GM18502 (cell line): ENCODE measurements around the gene NXNL2.
A peak's percentile ranks its signal among the peaks of the same experiment; 100 is the strongest.

ENCODE experiments used
- ATAC-seq: cut with Tn5 transposase; IDR thresholded peaks from one replicate; pipeline ENCODE4 v1.9.1; 2021; ENCODE audit warnings: mild to moderate bottlenecking; ENCODE audit not compliant: unreplicated experiment, poor library complexity

Gene NXNL2

DNA sequence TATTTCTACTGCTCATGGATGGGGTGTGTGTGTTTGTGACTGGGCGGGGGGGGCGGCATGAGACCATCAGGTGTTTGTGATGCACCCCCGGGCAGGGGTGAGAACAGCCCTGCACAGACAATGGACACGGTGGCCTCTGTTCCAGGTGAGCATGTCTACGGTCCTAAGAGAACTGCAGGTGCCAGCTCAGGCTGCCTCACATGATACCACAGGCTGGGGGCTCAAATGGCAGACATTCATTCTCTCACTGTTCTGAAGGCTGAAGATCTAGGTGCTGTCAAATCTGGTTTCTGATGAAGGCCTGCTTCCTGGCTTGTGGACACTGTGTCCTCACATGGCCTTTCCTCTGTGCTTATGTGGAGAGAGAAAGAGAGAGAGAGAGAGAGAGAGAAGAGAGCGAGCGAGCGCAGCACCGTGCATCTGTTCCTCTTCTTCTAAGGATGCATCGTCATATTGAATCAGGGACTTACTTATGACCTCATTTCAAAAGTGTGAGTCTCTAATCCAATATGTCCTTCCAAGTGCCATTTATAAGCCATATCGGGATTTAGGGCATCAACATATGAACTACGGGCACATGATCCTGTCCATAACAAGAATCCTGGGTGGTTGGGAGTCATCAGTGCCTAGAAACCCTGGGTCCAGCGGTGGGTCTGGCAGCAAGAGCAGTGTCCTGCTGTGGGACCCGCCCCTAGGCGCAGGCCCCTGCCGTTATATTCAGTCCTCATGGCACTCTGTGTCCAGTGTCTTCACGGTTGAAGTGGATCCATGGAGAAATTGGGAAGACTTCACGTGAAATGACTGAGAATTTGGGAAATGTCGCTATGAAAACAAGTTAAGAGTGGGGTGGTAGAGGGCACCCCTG lies 42.5 kb downstream of the NXNL2 start:
- ATAC-seq: no peak

DNA sequence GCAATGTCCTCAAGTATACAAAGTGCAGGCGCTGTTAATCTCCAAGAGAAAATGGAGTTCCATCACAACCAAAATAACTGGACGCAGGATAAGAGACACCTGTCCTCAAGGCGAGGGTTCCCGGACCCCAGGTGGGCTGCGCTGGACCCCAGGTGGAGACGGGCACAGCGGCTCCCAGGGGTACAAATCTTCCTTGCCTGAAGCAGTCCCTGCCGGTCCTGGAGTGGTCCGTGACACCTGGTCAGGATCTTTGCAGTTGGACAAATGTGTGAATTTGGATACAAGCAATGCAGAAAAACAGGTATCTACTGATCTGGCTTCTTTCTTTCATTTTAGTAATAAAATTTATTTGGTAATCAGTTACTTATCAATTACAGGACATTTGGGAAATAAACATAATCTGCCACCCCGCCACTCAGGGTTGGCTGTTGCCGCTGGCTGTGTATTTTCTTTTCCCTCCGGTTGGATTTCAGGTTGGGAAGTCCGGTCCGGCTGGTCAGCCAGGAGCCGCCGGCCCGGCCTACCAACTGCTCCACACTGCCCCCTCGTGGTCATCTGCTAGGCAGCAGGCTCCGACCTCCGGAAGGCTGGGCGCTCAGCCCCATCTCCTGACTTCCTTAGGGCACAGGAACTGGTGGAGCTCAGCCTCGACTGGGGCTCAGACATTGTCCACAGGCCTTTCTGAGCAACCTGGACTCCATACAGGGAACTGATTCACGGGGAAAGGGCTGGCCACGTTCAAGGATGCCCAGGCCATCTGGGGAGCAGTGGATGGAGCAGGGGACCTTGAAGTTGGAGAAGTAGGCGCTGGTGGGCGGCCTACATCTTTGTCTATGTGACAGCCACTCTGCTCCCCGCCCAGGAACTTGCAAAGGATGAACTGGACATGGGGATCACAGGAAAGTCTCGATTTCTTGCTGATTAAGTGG lies 43.4 kb downstream of the NXNL2 start:
- peak; percentile 78 for ATAC-seq

GRCh38 chr9:88579050-88579715 lies 44.2 kb downstream of the NXNL2 start:
- no peak for ATAC-seq

DNA sequence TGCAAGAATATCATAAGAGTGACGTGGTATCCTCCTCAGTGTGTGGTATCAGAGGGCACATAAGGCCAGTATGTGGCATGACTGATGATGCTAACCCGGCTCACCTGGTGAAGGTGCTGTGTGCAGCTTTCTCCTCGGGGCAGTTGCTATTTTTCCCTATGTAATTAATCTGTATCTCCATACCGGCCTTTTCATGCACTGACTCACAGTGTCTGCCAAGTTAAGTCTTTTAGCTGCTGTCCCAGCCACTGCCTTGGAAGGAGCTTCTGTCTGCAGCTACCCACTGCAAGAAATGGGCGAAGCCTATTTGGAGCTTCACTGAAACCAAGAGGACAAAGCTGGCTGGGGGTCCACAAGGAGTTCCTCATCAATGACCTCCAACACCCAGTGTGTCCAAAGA lies 46.0 kb downstream of the NXNL2 start:
- no peak for ATAC-seq

DNA sequence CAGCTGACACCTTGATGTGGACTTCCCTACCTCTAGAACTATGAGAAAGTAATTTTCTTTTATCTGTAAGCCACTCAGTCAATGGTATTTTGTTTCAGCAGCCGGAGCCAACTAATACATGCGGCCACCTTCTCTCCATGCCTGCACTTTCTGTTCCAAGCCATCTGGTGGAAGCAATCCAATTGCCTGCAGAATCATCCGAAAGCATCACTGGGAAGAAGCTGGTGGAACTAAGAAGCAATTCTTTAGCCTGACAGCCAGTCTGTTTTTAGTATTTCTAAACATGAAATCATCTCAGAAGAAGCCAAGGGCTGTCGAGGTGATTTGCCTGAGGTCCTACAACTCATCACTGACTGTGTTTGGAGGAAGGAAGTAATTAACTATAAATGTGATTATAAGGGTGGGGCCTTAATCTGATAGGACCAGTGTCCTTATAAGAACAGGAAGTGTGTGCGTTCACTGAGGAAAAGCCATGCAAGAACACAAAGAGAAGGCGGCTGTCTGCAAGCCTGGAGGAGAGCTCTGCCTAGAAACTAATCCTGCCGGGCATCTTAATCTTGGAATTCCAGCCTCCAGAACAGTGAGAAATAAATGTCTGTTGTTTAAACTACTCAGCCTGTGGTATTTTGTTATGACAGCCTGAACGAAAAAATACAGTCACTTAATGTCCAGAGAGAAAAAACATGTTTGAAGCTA lies 49.1 kb downstream of the NXNL2 start:
- no peak for ATAC-seq

DNA sequence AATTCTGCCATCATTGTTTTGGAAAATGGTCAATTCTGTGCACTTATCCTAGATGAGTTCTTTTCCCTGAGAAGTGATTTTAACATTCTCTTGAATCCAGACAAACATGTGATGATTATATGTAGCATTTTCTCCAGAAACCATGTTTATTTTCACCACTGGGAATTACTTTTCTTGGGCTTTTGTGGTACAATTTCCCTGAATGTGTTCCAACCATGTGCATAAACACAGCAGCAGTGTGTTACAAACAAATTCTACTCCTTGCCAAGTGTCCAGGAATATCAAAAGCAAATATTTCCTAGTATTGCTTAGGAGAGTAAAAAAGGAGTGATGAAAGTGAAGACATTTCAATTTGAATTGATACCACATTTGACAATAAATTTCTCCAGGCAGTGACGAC lies 50.4 kb downstream of the NXNL2 start:
- ATAC-seq: no peak

DNA sequence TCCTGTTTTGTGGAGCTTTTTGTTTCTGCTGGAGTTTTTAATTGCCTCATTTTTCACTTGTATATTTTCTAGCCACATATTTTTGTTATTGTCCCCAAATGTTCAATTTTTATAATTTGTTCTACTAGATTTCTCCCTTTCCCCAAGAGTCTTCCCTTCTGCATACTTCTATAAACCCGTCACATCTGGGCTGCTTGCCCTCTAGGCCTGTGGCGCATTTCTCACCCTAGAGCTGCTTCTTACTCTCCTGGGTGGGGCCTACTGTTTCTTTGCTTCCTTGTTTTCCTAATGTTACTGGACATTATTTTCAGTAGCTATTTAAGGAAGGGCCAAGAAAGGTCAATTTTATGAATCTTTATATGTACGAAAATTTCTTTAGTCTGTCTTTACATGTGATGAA lies 51.5 kb downstream of the NXNL2 start:
- no peak for ATAC-seq

DNA sequence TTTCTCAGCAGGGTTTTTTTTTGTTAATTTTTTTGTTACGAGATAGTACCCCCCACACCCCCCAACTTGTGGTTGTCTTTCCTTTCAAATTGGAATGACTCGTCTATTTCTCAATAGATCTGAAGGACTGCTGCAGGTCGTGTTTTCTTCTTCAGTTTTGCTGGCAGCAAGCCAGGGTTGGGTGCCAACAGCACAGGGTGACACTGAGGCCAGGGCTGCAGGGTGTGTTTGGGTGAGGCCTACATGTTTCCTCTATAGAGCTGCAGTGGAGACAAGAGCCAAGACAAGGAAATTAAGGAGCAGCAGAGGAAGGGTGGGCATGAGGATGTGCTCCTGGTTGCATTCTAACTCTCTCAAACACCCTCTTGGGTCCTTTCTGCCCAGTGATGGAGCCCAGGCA lies 52.2 kb downstream of the NXNL2 start:
- no peak for ATAC-seq

DNA sequence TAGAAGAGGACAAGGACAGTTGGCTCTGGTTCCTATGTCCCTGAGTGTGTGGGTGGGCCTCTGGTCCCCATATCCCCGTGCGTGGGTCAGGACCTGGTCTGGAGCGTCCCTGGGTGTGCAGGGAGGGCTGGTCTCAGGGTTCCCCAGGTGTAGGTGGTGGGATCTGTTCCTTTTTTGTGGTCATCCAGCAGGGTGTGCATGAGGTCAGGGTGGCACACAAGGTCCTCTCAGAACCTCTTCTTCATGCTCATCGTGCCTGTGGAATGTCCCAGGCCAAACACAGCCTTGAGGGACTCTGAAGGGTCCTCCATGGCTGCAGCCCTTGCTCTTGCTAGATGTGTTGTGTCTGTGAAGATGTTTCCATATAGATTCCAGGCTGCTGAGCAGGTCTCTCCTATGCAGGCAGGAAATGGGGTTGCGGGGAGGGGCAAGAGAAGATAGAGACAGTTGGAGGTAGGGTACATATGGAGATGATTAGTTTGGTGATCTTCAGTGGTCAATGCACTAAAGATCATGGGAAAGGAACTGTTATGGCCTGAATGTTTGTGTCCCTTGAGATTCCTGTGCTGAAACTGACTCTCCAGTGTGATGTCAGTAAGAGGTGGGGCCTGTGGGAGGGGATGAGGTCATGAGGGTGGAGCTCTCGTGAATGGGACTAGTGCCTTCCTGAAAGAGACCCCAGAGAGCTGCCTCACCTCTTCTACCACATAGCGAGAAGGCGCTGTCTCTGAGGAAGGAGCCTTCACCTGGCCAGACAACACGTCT lies 53.1 kb downstream of the NXNL2 start:
- ATAC-seq: no peak

DNA sequence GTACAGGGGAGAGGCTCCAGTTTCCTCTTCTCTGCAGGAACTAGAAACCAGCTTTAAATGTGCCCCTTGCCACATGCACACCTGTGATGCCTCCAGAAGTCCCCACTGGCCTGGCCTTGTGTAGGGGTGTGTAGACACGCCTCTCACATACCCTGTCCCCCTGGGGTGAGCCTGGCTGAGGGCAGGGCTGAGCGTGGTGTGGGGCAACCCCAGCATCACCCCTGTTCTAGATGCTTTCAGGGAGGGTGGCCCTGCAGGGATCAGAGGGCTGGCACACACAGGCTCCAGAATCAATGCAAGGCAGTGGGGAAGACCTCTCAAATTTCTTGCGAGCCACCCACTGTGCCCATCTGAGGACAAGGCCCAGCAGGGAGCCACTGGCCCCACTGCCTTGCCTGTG lies 54.7 kb downstream of the NXNL2 start:
- ATAC-seq: no peak

DNA sequence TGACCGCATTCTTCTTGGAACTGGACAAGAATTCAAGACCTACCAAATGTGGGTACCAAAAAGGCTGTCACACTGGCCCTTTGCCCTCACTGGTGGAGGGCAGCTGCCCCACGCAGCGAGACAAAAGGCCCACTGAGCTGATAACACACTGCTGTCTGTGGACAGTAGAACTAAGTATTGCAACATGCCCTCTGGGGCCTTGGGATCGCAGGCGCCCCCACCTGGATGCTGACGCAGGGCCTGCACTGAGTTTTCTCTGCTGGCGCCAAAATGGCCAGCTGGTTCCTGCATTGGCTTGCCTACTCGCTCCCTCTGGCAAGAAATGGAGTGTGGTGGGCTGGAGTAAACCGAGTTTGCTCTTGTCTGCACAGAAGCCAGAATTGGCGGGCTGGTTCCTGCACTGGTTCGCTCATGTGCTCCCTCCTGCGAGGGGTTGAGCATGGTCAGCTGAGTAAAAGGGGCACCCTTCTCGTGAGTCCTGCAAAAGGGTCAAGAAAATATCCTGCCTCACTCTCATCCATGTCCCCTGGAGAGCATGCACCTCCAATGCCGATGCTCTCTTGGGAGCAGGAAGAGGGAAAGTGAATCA lies 55.7 kb downstream of the NXNL2 start:
- no peak for ATAC-seq

- peak; percentile 81 for ATAC-seq
Observed at GRCh38 chr9:88593537-88594185, 58.7 kb downstream of the NXNL2 start.
